Natural killer cell (primary cell): ENCODE measurements around the gene SVOPL. TPM values are rescaled to one million over a fixed set of nuclear protein-coding genes. Genes with fewer than 3 reads are reported as not detected.

Source experiments
- ATAC-seq, 3 donors: fragments of 150-1000 bp in 2 of 3; fragments of 200-7000 bp in 1 of 3; cut with Tn5 transposase; 1 replicate in 1 of 3; 2 replicates in 2 of 3; pipeline ENCODE4 v1.10.0; 2021; ENCODE audit warnings: mild to moderate bottlenecking in 2 of 3, moderate library complexity in 2 of 3
- DNase-seq, 2 donors: peaks; one replicate each; pipeline versions ENCODE4 v3.0.0 to v3.0.0-alpha.2; 2013 to 2021; ENCODE audit warnings: mixed read lengths in 1 of 2
- H3K27ac ChIP-seq: one replicate; pipeline ENCODE4 v1.5.1; 2013; ENCODE audit warnings: mild to moderate bottlenecking, low read length
- H3K27me3 ChIP-seq: one replicate; pipeline ENCODE4 v1.6.1; 2013; ENCODE audit warnings: low read length; ENCODE audit not compliant: control insufficient read depth, insufficient read depth
- H3K36me3 ChIP-seq: one replicate; pipeline ENCODE4 v1.6.1; 2013; ENCODE audit warnings: low read length; ENCODE audit not compliant: control insufficient read depth, insufficient read depth
- H3K4me1 ChIP-seq: one replicate; pipeline ENCODE4 v1.6.1; 2013; ENCODE audit warnings: low read length; ENCODE audit not compliant: control insufficient read depth, insufficient read depth
- H3K4me3 ChIP-seq: one replicate; pipeline ENCODE4 v1.5.1; 2013; ENCODE audit warnings: low read length
- H3K9me3 ChIP-seq: one replicate; pipeline ENCODE4 v1.6.1; 2013; ENCODE audit warnings: low read length; ENCODE audit not compliant: control insufficient read depth, insufficient read depth
- H3K27ac Mint-ChIP-seq, 2 donors: one replicate each; pipeline ENCODE4 v1.8.0; 2022; ENCODE audit warnings: mild to moderate bottlenecking in 2 of 2, mixed read lengths in 2 of 2, moderate library complexity in 1 of 2
- H3K27me3 Mint-ChIP-seq, 2 donors: one replicate each; pipeline ENCODE4 v1.8.0; 2022; ENCODE audit warnings: low read depth in 2 of 2, mixed read lengths in 2 of 2
- H3K36me3 Mint-ChIP-seq: one replicate; pipeline ENCODE4 v1.8.0; 2022; ENCODE audit warnings: mixed read lengths
- H3K4me1 Mint-ChIP-seq, 2 donors: one replicate each; pipeline ENCODE4 v1.8.0; 2022; ENCODE audit warnings: mixed read lengths in 2 of 2
- H3K4me3 Mint-ChIP-seq: one replicate; pipeline ENCODE4 v1.8.0; 2022; ENCODE audit warnings: mild to moderate bottlenecking, moderate library complexity, mixed read lengths
- H3K9me3 Mint-ChIP-seq, 2 donors: one replicate each; pipeline ENCODE4 v1.8.0; 2022; ENCODE audit warnings: mixed read lengths in 2 of 2
- CTCF ChIP-seq: fragments of 200-600 bp; IDR thresholded peaks from one replicate; pipeline ENCODE4 v1.8.0; 2022; ENCODE audit warnings: antibody characterized with exemption
- WGBS: methylation state at CpG from one replicate; pipeline ENCODE4 v1.1.7; 2013; ENCODE audit warnings: missing lambda C conversion rate; ENCODE audit not compliant: insufficient coverage; 5-methylcytosine and 5-hydroxymethylcytosine counted together
- intact Hi-C: fragments of 100-400 bp; cut with micrococcal nuclease; formaldehyde crosslinking; loops from one replicate; pipeline ENCODE4 v1.14.2; 2022
- total RNA-seq, 4 donors: library from RNA; stranded (reverse); fragments of 120-200 nt in 1 of 4; gene quantifications; one replicate each; pipeline versions ENCODE4 v1.2.3 to v1.2.4, GENCODE V29; 2013 to 2022

Gene SVOPL
- total RNA-seq, 3 donors from 2014 or later (not counting 1 experiment from before 2014, with no cell fraction given): not detected

- intact Hi-C loops: no loop called here
- no peak overlapping the region for H3K27ac Mint-ChIP-seq
- H3K36me3 Mint-ChIP-seq: no peaks in the 10 kb centered on the region
- Histone ChIP-seq H3K36me3 (no peaks in the 10 kb centered on the region), H3K4me3 (no peak overlapping the region), H3K27ac (no peak overlapping the region), H3K27me3 (no peaks in the 10 kb centered on the region), H3K9me3 (peaks cover 4% of the 10 kb centered on the region), H3K4me1 (no peaks in the 10 kb centered on the region)
- no peaks in the 10 kb centered on the region for H3K27me3 Mint-ChIP-seq
- no peaks in the 10 kb centered on the region for H3K4me1 Mint-ChIP-seq
- DNase-seq (no peak), ATAC-seq (no peak)
- no peaks in the 10 kb centered on the region for H3K9me3 Mint-ChIP-seq
- TF ChIP-seq CTCF: no peak
- 87% methylated on average over 5 of the region's 5 CpGs for WGBS
- no peak overlapping the region for H3K4me3 Mint-ChIP-seq
Measured at GRCh38 chr7:138654616-138655015, 46.5 kb downstream of the SVOPL start.

GRCh38 chr7:138649506-138649905 lies 51.7 kb downstream of the SVOPL start:
- peaks cover 2% of the 10 kb centered on the region for H3K9me3 ChIP-seq
- no peak for ATAC-seq
- H3K27ac Mint-ChIP-seq: no peak overlapping the region
- no peaks in the 10 kb centered on the region for H3K4me1 Mint-ChIP-seq
- H3K4me3 ChIP-seq: no peak overlapping the region
- intact Hi-C loops: no loop called here
- H3K4me3 Mint-ChIP-seq: no peak overlapping the region
- no peaks in the 10 kb centered on the region for H3K9me3 Mint-ChIP-seq
- H3K36me3 ChIP-seq: no peaks in the 10 kb centered on the region
- no peak for TF ChIP-seq CTCF
- DNase-seq: no peak
- H3K36me3 Mint-ChIP-seq: no peaks in the 10 kb centered on the region
- H3K4me1 ChIP-seq: no peaks in the 10 kb centered on the region
- no peaks in the 10 kb centered on the region for H3K27me3 ChIP-seq
- H3K27me3 Mint-ChIP-seq: peaks cover 0 to 7% of the 10 kb centered on the region in 2 donors
- WGBS: 86% methylated on average over 3 of the region's 5 CpGs
- no peak overlapping the region for H3K27ac ChIP-seq

GRCh38 chr7:138645284-138645683 lies 55.9 kb downstream of the SVOPL start:
- intact Hi-C loops: no loop called here
- DNase-seq: no peak
- Histone ChIP-seq H3K4me1 (no peaks in the 10 kb centered on the region), H3K36me3 (no peaks in the 10 kb centered on the region), H3K4me3 (no peak overlapping the region), H3K9me3 (no peaks in the 10 kb centered on the region), H3K27ac (no peak overlapping the region), H3K27me3 (no peaks in the 10 kb centered on the region)
- H3K9me3 Mint-ChIP-seq: no peaks in the 10 kb centered on the region
- H3K4me1 Mint-ChIP-seq: no peaks in the 10 kb centered on the region
- TF ChIP-seq CTCF: no peak
- H3K27me3 Mint-ChIP-seq: peaks cover 0 to 7% of the 10 kb centered on the region in 2 donors
- 96% methylated on average over 7 of the region's 7 CpGs for WGBS
- no peaks in the 10 kb centered on the region for H3K36me3 Mint-ChIP-seq
- H3K4me3 Mint-ChIP-seq: no peak overlapping the region
- ATAC-seq: no peak
- no peak overlapping the region for H3K27ac Mint-ChIP-seq

- Histone ChIP-seq H3K4me3 (no peak overlapping the region), H3K9me3 (no peaks in the 10 kb centered on the region), H3K27me3 (no peaks in the 10 kb centered on the region), H3K36me3 (no peaks in the 10 kb centered on the region), H3K4me1 (no peaks in the 10 kb centered on the region), H3K27ac (no peak overlapping the region)
- H3K4me3 Mint-ChIP-seq: no peak overlapping the region
- intact Hi-C loops: no loop called here
- no peak for TF ChIP-seq CTCF
- no peak overlapping the region for H3K27ac Mint-ChIP-seq
- whole genome bisulfite sequencing: 78% methylated on average over 10 of the region's 12 CpGs
- H3K36me3 Mint-ChIP-seq: no peaks in the 10 kb centered on the region
- no peak for DNase-seq
- ATAC-seq: no peak
- H3K9me3 Mint-ChIP-seq: no peaks in the 10 kb centered on the region
- H3K27me3 Mint-ChIP-seq: peaks cover 0 to 2% of the 10 kb centered on the region in 2 donors
- H3K4me1 Mint-ChIP-seq: no peaks in the 10 kb centered on the region
Measured at GRCh38 chr7:138632826-138633602, 68.1 kb downstream of the SVOPL start.
